ENCODE data around the gene KLHL22.

Gene KLHL22

DNA sequence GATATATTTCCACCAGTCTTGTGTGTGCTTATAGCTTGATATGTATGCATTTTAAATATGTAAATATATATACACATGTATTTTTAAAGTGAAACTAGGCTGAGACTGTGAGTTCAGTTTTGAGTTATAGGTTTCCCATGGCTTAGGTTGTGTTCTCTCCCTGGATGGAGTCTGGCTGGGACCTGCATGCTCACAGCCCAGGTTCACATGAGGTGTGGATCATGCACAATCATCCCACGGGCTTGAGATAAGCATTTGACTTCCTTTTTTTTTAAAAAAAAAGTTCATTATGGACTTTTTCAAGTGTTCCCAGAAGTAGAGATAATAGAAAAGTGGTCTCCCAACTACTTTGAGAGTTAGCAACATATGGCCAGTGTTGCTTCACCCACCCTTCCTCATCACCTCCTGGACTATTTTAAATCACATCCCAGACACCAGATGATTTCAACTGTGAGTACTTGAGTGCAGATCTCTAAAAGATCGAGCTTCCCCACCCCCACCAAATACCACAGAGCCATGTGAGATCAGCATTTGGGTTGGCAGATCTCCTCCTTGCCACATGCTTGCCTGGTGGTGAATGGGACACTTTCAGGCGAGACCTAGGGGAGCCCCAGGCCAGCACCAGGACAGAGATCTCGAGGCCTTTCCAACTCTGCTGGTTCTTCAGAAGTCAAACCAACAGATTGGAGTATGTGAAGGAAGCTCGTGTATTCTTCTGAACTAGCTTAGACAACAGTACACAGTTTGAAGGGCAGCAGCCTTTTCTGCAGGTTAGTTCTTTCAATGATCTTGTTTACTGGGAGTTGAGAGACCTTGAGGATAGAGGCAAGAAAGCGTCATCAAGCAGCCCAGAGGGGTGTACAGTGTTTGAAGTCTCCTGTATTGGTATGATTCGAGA, 27.7 kb upstream of the KLHL22 start:
- DNase-seq (ENCODE audit: extremely low spot score): no peak
- TF ChIP-seq, protein P1, sequence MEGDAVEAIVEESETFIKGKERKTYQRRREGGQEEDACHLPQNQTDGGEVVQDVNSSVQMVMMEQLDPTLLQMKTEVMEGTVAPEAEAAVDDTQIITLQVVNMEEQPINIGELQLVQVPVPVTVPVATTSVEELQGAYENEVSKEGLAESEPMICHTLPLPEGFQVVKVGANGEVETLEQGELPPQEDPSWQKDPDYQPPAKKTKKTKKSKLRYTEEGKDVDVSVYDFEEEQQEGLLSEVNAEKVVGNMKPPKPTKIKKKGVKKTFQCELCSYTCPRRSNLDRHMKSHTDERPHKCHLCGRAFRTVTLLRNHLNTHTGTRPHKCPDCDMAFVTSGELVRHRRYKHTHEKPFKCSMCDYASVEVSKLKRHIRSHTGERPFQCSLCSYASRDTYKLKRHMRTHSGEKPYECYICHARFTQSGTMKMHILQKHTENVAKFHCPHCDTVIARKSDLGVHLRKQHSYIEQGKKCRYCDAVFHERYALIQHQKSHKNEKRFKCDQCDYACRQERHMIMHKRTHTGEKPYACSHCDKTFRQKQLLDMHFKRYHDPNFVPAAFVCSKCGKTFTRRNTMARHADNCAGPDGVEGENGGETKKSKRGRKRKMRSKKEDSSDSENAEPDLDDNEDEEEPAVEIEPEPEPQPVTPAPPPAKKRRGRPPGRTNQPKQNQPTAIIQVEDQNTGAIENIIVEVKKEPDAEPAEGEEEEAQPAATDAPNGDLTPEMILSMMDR (IDR thresholded peaks at IDR 0.05; ENCODE audit: control extremely low read depth, extremely low read depth, low read depth, missing control alignments): no peak
- ChIA-PET CTCF (interaction anchor here (0.8 to 1.5 kb wide), 3 partner anchors 9 to 41 kb away, joined by 3 to 8 read pairs (median 6); no protein-coding TSS in a partner anchor), POLR2A (no interaction called here)

- TF ChIP-seq, protein P1 (IDR thresholded peaks at IDR 0.05; ENCODE audit: control extremely low read depth, extremely low read depth, low read depth, missing control alignments): no peak
- CTCF ChIA-PET: interaction anchor here (0.8 to 1.5 kb wide), 3 partner anchors 8 to 42 kb away, joined by 3 to 8 read pairs (median 6); no protein-coding TSS in a partner anchor
- POLR2A ChIA-PET: no interaction called here
- DNase-seq (ENCODE audit: extremely low spot score): no peak
Measured at GRCh38 chr22:20522134-20523004, 26.8 kb upstream of the KLHL22 start.

DNA sequence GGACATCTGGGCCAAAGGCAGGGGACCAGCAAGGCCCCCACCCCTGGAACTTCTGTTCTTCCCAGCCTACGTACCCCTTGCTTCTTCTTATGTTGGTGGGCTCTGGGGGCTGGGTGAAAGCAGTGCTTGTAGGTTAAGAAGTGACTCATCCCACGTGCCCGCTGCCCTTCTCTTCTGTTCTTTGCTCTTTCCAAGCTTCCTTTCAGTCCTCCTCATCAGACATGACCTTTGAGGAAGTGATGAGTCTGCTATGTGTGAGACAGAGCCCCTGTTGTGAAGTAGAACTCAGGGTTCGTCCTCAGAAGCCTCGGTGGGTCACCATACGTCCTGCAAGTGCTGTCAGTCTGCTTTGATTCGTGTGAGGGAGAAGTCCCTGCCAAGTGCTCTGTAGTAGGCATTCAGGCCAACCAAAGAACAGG, 24.5 kb upstream of the KLHL22 start:
- CTCF ChIA-PET: interaction anchor here (1.2 to 1.7 kb wide), 2 partner anchors 33 to 143 kb away, joined by 3 read pairs; no protein-coding TSS in a partner anchor
- TF ChIP-seq, protein P1 (IDR thresholded peaks at IDR 0.05; ENCODE audit: control extremely low read depth, extremely low read depth, low read depth, missing control alignments): no peak

GRCh38 chr22:20519558-20519957, 24.0 kb upstream of the KLHL22 start:
- DNase-seq (ENCODE audit: extremely low spot score): no peak
- POLR2A ChIA-PET: no interaction called here
- TF ChIP-seq, protein P1 (IDR thresholded peaks at IDR 0.05; ENCODE audit: control extremely low read depth, extremely low read depth, low read depth, missing control alignments): no peak
- CTCF ChIA-PET: interaction anchor here (0.9 to 1.7 kb wide), 3 partner anchors 10 to 144 kb away, joined by 3 read pairs; no protein-coding TSS in a partner anchor

More for the DNA sequence above, 24.5 kb upstream of the KLHL22 start:
- DNase-seq (ENCODE audit: extremely low spot score): no peak
- POLR2A ChIA-PET: interaction anchor here (0.6 kb wide), 1 partner anchor 9 kb away, joined by 3 read pairs; no protein-coding TSS in a partner anchor

- CTCF ChIA-PET: interaction anchor here (0.8 to 2.2 kb wide), 5 partner anchors 10 to 100 kb away, joined by 3 to 10 read pairs (median 3); no protein-coding TSS in a partner anchor
- POLR2A ChIA-PET: no interaction called here
- DNase-seq (ENCODE audit: extremely low spot score): no peak
- TF ChIP-seq, protein P1 (IDR thresholded peaks at IDR 0.05; ENCODE audit: control extremely low read depth, extremely low read depth, low read depth, missing control alignments): no peak
Measured at GRCh38 chr22:20517841-20518592, 22.4 kb upstream of the KLHL22 start.
